ENCODE data around the gene DZIP3. TPM values are rescaled to one million over a fixed set of nuclear protein-coding genes. Genes with fewer than 3 reads are reported as not detected.

The DZIP3 gene
- total and polyA plus RNA-seq, 10 of the 15 experiments (the other 5 are each of a cell fraction or from before 2014, with no cell fraction given), result 4.3 to 15.6 (median 9.2) TPM

DNA sequence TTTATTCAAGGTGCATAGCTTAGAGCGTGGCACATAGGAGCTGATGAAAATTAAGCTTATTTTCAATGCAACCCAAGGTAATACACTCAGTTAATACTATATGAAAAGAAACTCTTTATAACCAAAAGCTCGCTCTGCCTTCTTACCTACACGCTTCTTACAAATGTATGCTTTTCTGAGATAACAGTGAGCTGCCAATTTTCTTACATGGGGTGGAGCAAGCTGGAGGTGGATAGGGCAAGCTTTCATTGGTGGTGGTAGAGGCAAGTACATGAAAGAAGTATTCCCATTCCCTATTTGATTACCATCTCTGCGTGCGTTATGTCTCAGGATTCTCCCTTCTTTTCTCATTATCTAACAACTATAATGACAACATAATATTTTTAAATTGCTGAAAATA, 8.9 kb downstream of the DZIP3 start:
- POLR2A ChIA-PET, result interaction anchor here (2.1 kb wide), 1 partner anchor 10 kb away, joined by 14 read pairs; the partner anchor contains the start of genes CIP2A and DZIP3
- ATAC-seq (no peak), FAIRE-seq (no peak), DNase-seq (ENCODE audit: low read depth, low spot score) (no peak)
- in situ Hi-C loops (cut with MboI) (no loop called here), intact Hi-C loops (cut with micrococcal nuclease; ENCODE audit: unreplicated experiment) (no loop called here)
- no peak overlapping the region for H3K4me2 ChIP-seq (ENCODE audit: control insufficient read depth, insufficient read depth)
- CTCF ChIA-PET, result interaction anchor here (1.6 to 7.5 kb wide), 3 partner anchors 8 to 12 kb away, joined by 3 to 47 read pairs (median 4); partner anchors contain the start of genes CIP2A and DZIP3
- SMC1A ChIA-PET (ENCODE audit: uncharacterized antibody, unreplicated experiment), result interaction anchor here (0.9 to 2.2 kb wide), 4 partner anchors 9 to 32 kb away, joined by 3 to 14 read pairs (median 6); partner anchors contain the start of genes CIP2A and DZIP3
- H4K20me1 ChIP-seq (ENCODE audit: control insufficient read depth, insufficient read depth), result no peaks in the 10 kb centered on the region; the same call in 1 of the 2 replicates
- H2AFZ ChIP-seq (ENCODE audit: control insufficient read depth, low read depth, low read length), result no peak overlapping the region
- RAD21 ChIA-PET (ENCODE audit: unreplicated experiment), result interaction anchor here (1.5 kb wide), 1 partner anchor 13 kb away, joined by 3 read pairs; no protein-coding TSS in a partner anchor
- no peak overlapping the region for H3K27ac ChIP-seq (ENCODE audit: control insufficient read depth, insufficient read depth)
- no peaks in the 10 kb centered on the region for H3K36me3 ChIP-seq (ENCODE audit: control insufficient read depth in 2 of 2, insufficient read depth in 2 of 2, low read length in 1 of 2)
- no peak overlapping the region for H3K9ac ChIP-seq (ENCODE audit: control insufficient read depth, insufficient read depth, low read length)
- TF ChIP-seq TBL1XR1 (IDR thresholded peaks at IDR 0.05; ENCODE audit: low read depth, low read length), result no peak
- no peak for TF ChIP-seq RCOR1 (conservative IDR thresholded peaks at IDR 0.05; ENCODE audit: low read depth, low read length)
- H3K79me2 ChIP-seq (ENCODE audit: control insufficient read depth, insufficient read depth, low read length), result no peaks in the 10 kb centered on the region
- H3K4me3 ChIP-seq, result no peak overlapping the region
- peaks cover 3% of the 10 kb centered on the region for H3K9me3 ChIP-seq (replicated peaks; ENCODE audit: control insufficient read depth, insufficient read depth, low read length)
- WGBS (ENCODE audit: insufficient coverage, insufficient replicate concordance, low lambda C conversion rate, missing lambda C conversion rate), result 70% methylated on average over 5 of the region's 5 CpGs
- BruUV-seq (replicated peaks), result no TSS peak
- peaks cover 5% of the 10 kb centered on the region; the same call in 1 of the 2 replicates for H3K4me1 ChIP-seq (ENCODE audit: control insufficient read depth, insufficient read depth, low read length)
- no peaks in the 10 kb centered on the region for H3K27me3 ChIP-seq (replicated peaks in 1 of 2; ENCODE audit: control insufficient read depth in 2 of 2, insufficient read depth in 2 of 2, low read length in 1 of 2)

DNA sequence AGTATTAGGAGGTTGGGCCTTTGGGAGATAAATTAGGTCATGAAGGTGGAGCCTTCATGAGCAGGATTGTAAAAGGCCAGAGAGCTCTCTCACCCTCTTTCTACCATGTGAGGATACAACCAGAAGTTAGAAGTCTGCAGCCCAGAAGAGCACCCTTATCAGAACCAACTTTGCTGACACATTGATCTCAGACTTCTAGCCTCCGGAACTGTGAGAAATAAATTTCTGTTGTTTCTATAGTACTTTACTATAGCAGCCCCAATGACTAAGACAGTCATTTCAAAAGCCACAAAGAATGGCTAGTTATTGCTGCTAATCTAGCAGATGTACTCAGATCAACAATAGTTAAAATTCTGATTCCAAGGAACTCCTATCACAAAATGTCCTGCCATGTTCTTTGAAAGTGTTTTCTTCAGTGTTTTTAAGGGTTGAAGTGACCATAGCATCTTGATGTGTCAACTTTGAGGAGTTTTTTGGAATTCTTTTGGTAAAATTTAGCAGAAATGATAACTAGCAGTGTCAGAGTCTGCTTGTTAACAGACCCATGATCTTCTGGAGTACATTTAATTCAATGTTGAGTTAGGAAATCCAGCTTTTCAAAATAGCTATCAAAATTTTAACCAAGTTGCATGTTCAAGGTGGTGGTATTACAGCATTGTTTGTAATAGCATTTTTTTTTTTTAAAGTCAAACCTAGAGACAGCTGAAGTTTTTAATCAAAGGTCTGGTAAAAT, 10.3 kb downstream of the DZIP3 start:
- POLR2A ChIA-PET, result interaction anchor here (2.1 kb wide), 1 partner anchor 11 kb away, joined by 14 read pairs; the partner anchor contains the start of genes CIP2A and DZIP3
- BruUV-seq (replicated peaks), result no TSS peak
- RAD21 ChIA-PET (ENCODE audit: unreplicated experiment), result interaction anchor here (1.5 to 5.3 kb wide), 2 partner anchors 10 to 14 kb away, joined by 3 to 24 read pairs; partner anchors contain the start of genes CIP2A and DZIP3
- H3K4me2 ChIP-seq (ENCODE audit: control insufficient read depth, insufficient read depth), result no peak overlapping the region
- H3K27ac ChIP-seq (ENCODE audit: control insufficient read depth, insufficient read depth), result no peak overlapping the region
- H3K4me1 ChIP-seq (ENCODE audit: control insufficient read depth, insufficient read depth, low read length), result peaks cover 9% of the 10 kb centered on the region
- TF ChIP-seq SRF (IDR thresholded peaks at IDR 0.05; ENCODE audit: low read depth in 2 of 2, low read length in 2 of 2) (no peak), SIX5 (IDR thresholded peaks at IDR 0.05; ENCODE audit: low read depth, low read length, severe bottlenecking) (no peak), RUNX3 (IDR thresholded peaks at IDR 0.05; ENCODE audit: low read length) (peak; percentile 52)
- no peaks in the 10 kb centered on the region for H3K36me3 ChIP-seq (ENCODE audit: control insufficient read depth in 2 of 2, insufficient read depth in 2 of 2, low read length in 1 of 2)
- in situ Hi-C loops (cut with MboI), result no loop called here
- no peaks in the 10 kb centered on the region for H3K79me2 ChIP-seq (ENCODE audit: control insufficient read depth, insufficient read depth, low read length)
- H3K9me3 ChIP-seq (replicated peaks; ENCODE audit: control insufficient read depth, insufficient read depth, low read length), result peaks cover 3% of the 10 kb centered on the region
- intact Hi-C loops (cut with micrococcal nuclease; ENCODE audit: unreplicated experiment), result no loop called here
- no peak overlapping the region for H3K4me3 ChIP-seq
- H4K20me1 ChIP-seq (ENCODE audit: control insufficient read depth, insufficient read depth), result no peaks in the 10 kb centered on the region; the same call in 1 of the 2 replicates
- H2AFZ ChIP-seq (ENCODE audit: control insufficient read depth, low read depth, low read length), result no peak overlapping the region
- 57% methylated on average over 1 of the region's 1 CpG for WGBS (ENCODE audit: insufficient coverage, insufficient replicate concordance, low lambda C conversion rate, missing lambda C conversion rate)
- no peak overlapping the region for H3K9ac ChIP-seq (ENCODE audit: control insufficient read depth, insufficient read depth, low read length)
- DNase-seq (ENCODE audit: low read depth, low spot score) (no peak), FAIRE-seq (no peak), ATAC-seq (no peak)
- no peaks in the 10 kb centered on the region for H3K27me3 ChIP-seq (replicated peaks in 1 of 2; ENCODE audit: control insufficient read depth in 2 of 2, insufficient read depth in 2 of 2, low read length in 1 of 2)
- SMC1A ChIA-PET (ENCODE audit: uncharacterized antibody, unreplicated experiment), result interaction anchor here (1.2 to 2.2 kb wide), 4 partner anchors 10 to 30 kb away, joined by 3 to 14 read pairs (median 7); partner anchors contain the start of genes CIP2A and DZIP3
- CTCF ChIA-PET, result interaction anchor here (1.6 to 7.5 kb wide), 2 partner anchors 10 to 14 kb away, joined by 4 to 47 read pairs; partner anchors contain the start of genes CIP2A and DZIP3
